Endothelial cell (in vitro differentiated cells): ENCODE measurements around the gene LRP2. TPM values are rescaled to one million over a fixed set of nuclear protein-coding genes. Genes with fewer than 3 reads are reported as not detected.
"Not testable (repeated sequence)": the region's sequence is repeated elsewhere in the genome, so short reads cannot be mapped to it uniquely, and the experiment has no call there.

Source experiments
- DNase-seq: peaks from one replicate; pipeline ENCODE4 v3.0.0; 2021; ENCODE audit warnings: low spot score
- H3K27ac Mint-ChIP-seq: one replicate; pipeline ENCODE4 v1.8.0; 2021; ENCODE audit warnings: mixed read lengths, inconsistent platforms; ENCODE audit not compliant: unreplicated experiment
- H3K27me3 Mint-ChIP-seq: one replicate; pipeline ENCODE4 v1.8.0; 2021; ENCODE audit warnings: mild to moderate bottlenecking, moderate library complexity, mixed read lengths, inconsistent platforms; ENCODE audit not compliant: unreplicated experiment
- H3K36me3 Mint-ChIP-seq: one replicate; pipeline ENCODE4 v1.8.0; 2021; ENCODE audit warnings: mild to moderate bottlenecking, low read depth, mixed read lengths, inconsistent platforms; ENCODE audit not compliant: unreplicated experiment
- H3K4me1 Mint-ChIP-seq: one replicate; pipeline ENCODE4 v1.8.0; 2021; ENCODE audit warnings: mild to moderate bottlenecking, mixed read lengths, inconsistent platforms; ENCODE audit not compliant: unreplicated experiment
- H3K4me3 Mint-ChIP-seq: one replicate; pipeline ENCODE4 v1.8.0; 2021; ENCODE audit warnings: mild to moderate bottlenecking, mixed read lengths, inconsistent platforms; ENCODE audit not compliant: unreplicated experiment
- H3K9me3 Mint-ChIP-seq: one replicate; pipeline ENCODE4 v1.8.0; 2021; ENCODE audit warnings: mixed read lengths, inconsistent platforms; ENCODE audit not compliant: unreplicated experiment
- CTCF ChIP-seq: fragments of 200-600 bp; sonication (generic); IDR thresholded peaks from one replicate; pipeline ENCODE4 v1.5.0; 2021; ENCODE audit warnings: antibody characterized with exemption; ENCODE audit not compliant: unreplicated experiment
- total RNA-seq: library from RNA; stranded (reverse); fragmentation: NEBNext Ultra II Directional; extraction: Animal tissue kit (Norgen Biotek cat#: 25700); gene quantifications from one replicate; pipeline ENCODE4 v1.2.1, GENCODE V29; 2021; ENCODE audit not compliant: unreplicated experiment

Gene LRP2
- total RNA-seq, 1 donor from 2014 or later, result 0.23 TPM

- H3K36me3 Mint-ChIP-seq, result no peaks in the 10 kb centered on the region
- no peaks in the 10 kb centered on the region for H3K9me3 Mint-ChIP-seq
- no peaks in the 10 kb centered on the region for H3K4me1 Mint-ChIP-seq
- TF ChIP-seq CTCF, result no peak
- peaks cover 2% of the 10 kb centered on the region for H3K27me3 Mint-ChIP-seq
- no peak for DNase-seq
- H3K4me3 Mint-ChIP-seq, result no peak overlapping the region
- no peak overlapping the region for H3K27ac Mint-ChIP-seq
Measured at GRCh38 chr2:169315357-169315756, 47.0 kb downstream of the LRP2 start.

GRCh38 chr2:169308349-169308748 is 54.0 kb downstream of the LRP2 start:
- H3K36me3 Mint-ChIP-seq, DNase-seq, H3K4me3 Mint-ChIP-seq, H3K27ac Mint-ChIP-seq, H3K4me1 Mint-ChIP-seq, H3K9me3 Mint-ChIP-seq, H3K27me3 Mint-ChIP-seq: not testable (repeated sequence)

GRCh38 chr2:169304689-169305088 is 57.6 kb downstream of the LRP2 start:
- not testable (repeated sequence) for H3K36me3 Mint-ChIP-seq, H3K9me3 Mint-ChIP-seq, H3K27me3 Mint-ChIP-seq, H3K27ac Mint-ChIP-seq, H3K4me3 Mint-ChIP-seq, H3K4me1 Mint-ChIP-seq, DNase-seq

GRCh38 chr2:169303579-169304305 is 58.6 kb downstream of the LRP2 start:
- no peaks in the 10 kb centered on the region for H3K4me1 Mint-ChIP-seq

GRCh38 chr2:169302364-169302763 is 60.0 kb downstream of the LRP2 start:
- Mint-ChIP-seq H3K4me3 (no peak overlapping the region), H3K36me3 (no peaks in the 10 kb centered on the region), H3K4me1 (no peaks in the 10 kb centered on the region), H3K9me3 (no peaks in the 10 kb centered on the region), H3K27me3 (no peaks in the 10 kb centered on the region), H3K27ac (no peak overlapping the region)
- no peak for TF ChIP-seq CTCF
- DNase-seq, result no peak

More at GRCh38 chr2:169303579-169304305, 58.6 kb downstream of the LRP2 start:
- H3K36me3 Mint-ChIP-seq, result no peaks in the 10 kb centered on the region
- no peak for TF ChIP-seq CTCF
- H3K4me3 Mint-ChIP-seq, result no peak overlapping the region
- no peak for DNase-seq
- H3K9me3 Mint-ChIP-seq, result no peaks in the 10 kb centered on the region
- no peak overlapping the region for H3K27ac Mint-ChIP-seq
- H3K27me3 Mint-ChIP-seq, result peaks cover under 1% of the 10 kb centered on the region

- no peaks in the 10 kb centered on the region for H3K9me3 Mint-ChIP-seq
Measured at GRCh38 chr2:169301596-169302335, 60.6 kb downstream of the LRP2 start.

More at GRCh38 chr2:169301596-169302335, 60.6 kb downstream of the LRP2 start:
- no peaks in the 10 kb centered on the region for H3K27me3 Mint-ChIP-seq
- no peak overlapping the region for H3K27ac Mint-ChIP-seq
- TF ChIP-seq CTCF, result no peak
- no peaks in the 10 kb centered on the region for H3K36me3 Mint-ChIP-seq
- no peak overlapping the region for H3K4me3 Mint-ChIP-seq
- no peaks in the 10 kb centered on the region for H3K4me1 Mint-ChIP-seq
- DNase-seq, result no peak
